IMR-90 (cell line): ENCODE results near the gene MAFG. TPM values are rescaled to one million over a fixed set of nuclear protein-coding genes. Genes with fewer than 3 reads are reported as not detected.
A peak's percentile ranks its signal among the peaks of the same experiment; 100 is the strongest.

Source experiments
- ATAC-seq: fragments of 200-7000 bp; cut with Tn5 transposase; 2 replicates; pipeline ENCODE4 v1.9.1; 2020; ENCODE audit warnings: low read depth, mild to moderate bottlenecking, moderate library complexity
- BruUV-seq: library from RNA; stranded (reverse); fragments of 400-500 nt; replicated peaks from 2 replicates; lab custom pipeline; 2021; lab: Mats Ljungman, UMichigan
- CTCF ChIA-PET: fragments of 300-600 bp; formaldehyde crosslinking; extraction: SDS; loops from one replicate; lab custom pipeline; 2021; ENCODE audit warnings: antibody characterized with exemption; lab: Yijun Ruan, JAX
- POLR2A ChIA-PET: fragments of 300-600 bp; sonication (Branson Sonifier 250); formaldehyde crosslinking; loops from one replicate; lab custom pipeline; 2022; ENCODE audit warnings: antibody characterized with exemption; ENCODE audit not compliant: unreplicated experiment; lab: Charles Lee
- DNase-seq: peaks from one replicate; pipeline ENCODE4 v3.0.0; 2013
- H2AFZ ChIP-seq: replicated peaks from 2 replicates; pipeline ENCODE3; 2013; ENCODE audit warnings: low read length, mild to moderate bottlenecking; ENCODE audit not compliant: poor library complexity
- H2AK5ac ChIP-seq: 2 replicates; pipeline ENCODE4 v1.6.1; 2013; ENCODE audit warnings: low read depth, low read length, inconsistent platforms
- H2AK9ac ChIP-seq: replicated peaks from 2 replicates; pipeline ENCODE3; 2013; ENCODE audit warnings: mild to moderate bottlenecking, low read depth, low read length, moderate library complexity; ENCODE audit not compliant: poor library complexity
- H2BK120ac ChIP-seq: 2 replicates; pipeline ENCODE4 v1.6.1; 2013; ENCODE audit warnings: low read depth, low read length, inconsistent platforms
- H2BK15ac ChIP-seq: 3 replicates; pipeline ENCODE4 v1.6.1; 2013; ENCODE audit warnings: low read depth, low read length, inconsistent platforms
- H2BK20ac ChIP-seq: 2 replicates; pipeline ENCODE4 v1.6.1; 2013; ENCODE audit warnings: low read depth, mild to moderate bottlenecking, inconsistent platforms, low read length, moderate library complexity
- H2BK5ac ChIP-seq: 2 replicates; pipeline ENCODE4 v1.6.1; 2013; ENCODE audit warnings: mild to moderate bottlenecking, low read depth, low read length, inconsistent platforms; ENCODE audit not compliant: poor library complexity, severe bottlenecking
- H3K14ac ChIP-seq: replicated peaks from 2 replicates; pipeline ENCODE4 v1.6.1; 2013; ENCODE audit warnings: low read depth, low read length, inconsistent platforms
- H3K18ac ChIP-seq: 2 replicates; pipeline ENCODE4 v1.6.1; 2013; ENCODE audit warnings: low read depth, low read length, control low read depth
- H3K23ac ChIP-seq: 2 replicates; pipeline ENCODE4 v1.6.1; 2013; ENCODE audit warnings: low read depth, low read length, inconsistent platforms
- H3K27ac ChIP-seq: 2 replicates; pipeline ENCODE4 v1.5.1; 2013; ENCODE audit warnings: mild to moderate bottlenecking, control low read depth, low read length; ENCODE audit not compliant: insufficient read depth
- H3K27me3 ChIP-seq: 2 replicates; pipeline ENCODE4 v1.6.1; 2013; ENCODE audit warnings: low read length; ENCODE audit not compliant: control insufficient read depth, insufficient read depth
- H3K36me3 ChIP-seq: 2 replicates; pipeline ENCODE4 v1.6.1; 2013; ENCODE audit warnings: low read length, mixed read lengths; ENCODE audit not compliant: control insufficient read depth, insufficient read depth
- H3K4ac ChIP-seq: 2 replicates; pipeline ENCODE4 v1.6.1; 2013; ENCODE audit warnings: low read depth, low read length, inconsistent platforms
- H3K4me1 ChIP-seq: 2 replicates; pipeline ENCODE4 v1.6.1; 2013; ENCODE audit warnings: low read length, mixed read lengths; ENCODE audit not compliant: control insufficient read depth, insufficient read depth
- H3K4me2 ChIP-seq: 2 replicates; pipeline ENCODE4 v1.6.1; 2013; ENCODE audit warnings: low read depth, mild to moderate bottlenecking, control low read depth, low read length, moderate library complexity
- H3K4me3 ChIP-seq: 2 replicates; pipeline ENCODE4 v1.5.1; 2013; ENCODE audit warnings: low read depth, mild to moderate bottlenecking, control low read depth, low read length, moderate library complexity; ENCODE audit not compliant: insufficient read depth
- H3K56ac ChIP-seq: 2 replicates; pipeline ENCODE4 v1.6.1; 2013; ENCODE audit warnings: low read length, inconsistent platforms; ENCODE audit not compliant: insufficient read depth; ENCODE audit errors: extremely low read depth
- H3K79me1 ChIP-seq, 2 experiments: 2 replicates each; pipeline ENCODE4 v1.6.1; 2013; ENCODE audit warnings: low read length in 2 of 2, inconsistent platforms in 1 of 2, low read depth in 1 of 2
- H3K9ac ChIP-seq: 2 replicates; pipeline ENCODE4 v1.6.1; 2013; ENCODE audit warnings: low read depth, low read length, control low read depth
- H3K9me1 ChIP-seq: 2 replicates; pipeline ENCODE4 v1.6.1; 2013; ENCODE audit warnings: low read length, inconsistent platforms; ENCODE audit not compliant: insufficient read depth
- H3K9me3 ChIP-seq: 2 replicates; pipeline ENCODE4 v1.6.1; 2013; ENCODE audit warnings: low read length; ENCODE audit not compliant: control insufficient read depth, insufficient read depth
- H4K20me1 ChIP-seq: 2 replicates; pipeline ENCODE4 v1.6.1; 2013; ENCODE audit warnings: low read length, inconsistent platforms; ENCODE audit not compliant: insufficient read depth
- H4K5ac ChIP-seq: 2 replicates; pipeline ENCODE4 v1.6.1; 2013; ENCODE audit warnings: mild to moderate bottlenecking, low read depth, low read length, control low read depth
- H4K8ac ChIP-seq, 2 experiments: 2 replicates each; pipeline ENCODE4 v1.6.1; 2013; ENCODE audit warnings: low read depth in 2 of 2, low read length in 2 of 2, control low read depth in 1 of 2, inconsistent platforms in 1 of 2
- H4K91ac ChIP-seq: 2 replicates; pipeline ENCODE4 v1.6.1; 2013; ENCODE audit warnings: low read depth, low read length, inconsistent platforms; ENCODE audit not compliant: insufficient read depth
- CEBPB ChIP-seq: IDR thresholded peaks from 2 replicates; pipeline ENCODE4 v1.6.1; 2012; ENCODE audit warnings: low read depth, low read length, improper control_type of control experiment
- MAZ ChIP-seq: IDR thresholded peaks from 2 replicates; pipeline ENCODE4 v1.6.1; 2012; ENCODE audit warnings: low read depth, mild to moderate bottlenecking, low read length, improper control_type of control experiment, moderate library complexity, borderline replicate concordance
- RCOR1 ChIP-seq: IDR thresholded peaks from 2 replicates; pipeline ENCODE4 v1.6.1; 2012; ENCODE audit warnings: mild to moderate bottlenecking, low read length, improper control_type of control experiment; ENCODE audit not compliant: insufficient replicate concordance
- RFX5 ChIP-seq: IDR thresholded peaks from 2 replicates; pipeline ENCODE4 v1.8.0; 2012; ENCODE audit warnings: low read depth, mild to moderate bottlenecking, low read length, moderate library complexity
- WGBS, 2 experiments: methylation state at CpG; one replicate each; pipeline versions ENCODE4 v1.1.5 to v1.1.7; 2013; ENCODE audit warnings: missing lambda C conversion rate in 2 of 2; ENCODE audit not compliant: insufficient read length in 1 of 2; ENCODE audit errors: extremely low coverage in 2 of 2; 5-methylcytosine and 5-hydroxymethylcytosine counted together
- dilution Hi-C: fragments of 300-500 bp; cut with HindIII; formaldehyde crosslinking; loops from one replicate; pipeline ENCODE4 v1.14.3; 2018; ENCODE audit warnings: low sequenced_read_pairs; ENCODE audit not compliant: unreplicated experiment
- in situ Hi-C: fragments of 300-500 bp; cut with MboI; formaldehyde crosslinking; loops from 3 replicates; pipeline ENCODE4 v1.14.3; 2019; ENCODE audit warnings: low sequenced_read_pairs, inconsistent platforms, mixed read lengths
- intact Hi-C: fragments of 100-400 bp; cut with micrococcal nuclease; formaldehyde crosslinking; loops from 2 replicates; pipeline ENCODE4 v1.10.0; 2022
- polyA plus RNA-seq, 3 experiments: library from polyadenylated mRNA; depleted of rRNA; stranded (reverse); fragments of >200 nt; gene quantifications; 2 replicates each; pipeline ENCODE4 v1.2.3, GENCODE V29; 2012; ENCODE audit warnings: low replicate concordance in 1 of 3
- total RNA-seq: library from RNA; depleted of rRNA; stranded (reverse); fragments of >200 nt; gene quantifications from 2 replicates; pipeline ENCODE4 v1.2.3, GENCODE V29; 2012; rRNA removed

MAFG gene
- total and polyA plus RNA-seq, 2 of the 4 experiments (the other 2 are of a cell fraction): 6.1 to 15.4 TPM

DNA sequence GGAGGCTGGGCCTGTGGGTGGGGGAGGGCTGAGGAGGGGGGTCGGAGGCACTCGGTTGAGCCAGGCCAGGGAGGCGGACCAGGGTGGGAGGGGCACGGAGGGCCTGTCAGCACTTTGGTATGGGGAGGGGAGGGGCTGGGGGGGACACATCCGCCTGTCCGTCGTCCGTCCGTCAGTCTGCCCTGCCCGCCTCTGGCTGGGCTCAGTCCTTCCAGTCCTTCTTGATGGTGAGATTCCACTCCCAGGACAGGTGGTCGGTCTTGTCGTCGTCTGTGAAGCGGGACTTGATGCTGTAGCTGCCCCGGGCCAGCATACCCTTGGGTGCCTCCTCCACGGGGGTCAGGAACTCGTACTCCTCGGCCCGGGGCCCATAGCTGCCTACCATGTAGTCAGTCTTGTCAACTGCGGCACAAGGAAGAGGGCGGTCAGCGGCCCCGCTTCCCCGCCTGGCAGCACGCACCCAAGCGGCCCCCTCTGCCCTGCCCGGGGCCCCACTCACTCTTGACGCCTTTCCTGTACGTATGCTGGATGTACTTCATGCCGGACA is 58.8 kb downstream of the MAFG start:
- peak; percentile 88 for DNase-seq
- Histone ChIP-seq H3K9ac (peak overlapping the region; percentile 51), H3K9me1 (peaks cover 9% of the 10 kb centered on the region; the same call in 1 of the 2 replicates), H3K14ac (peak overlapping the region; percentile 83), H2BK15ac (peak overlapping the region; percentile 8; the same call in 1 of the 3 replicates), H4K20me1 (peaks cover 55% of the 10 kb centered on the region), H3K4me1 (peaks cover 35% of the 10 kb centered on the region), H4K91ac (peak overlapping the region; percentile 52), H2AFZ (peak overlapping the region; percentile 71), H2AK9ac (peak overlapping the region; percentile 99), H3K9me3 (no peaks in the 10 kb centered on the region), H4K8ac (peak overlapping the region; percentile 23 to 51; a peak in 2 of 4 replicates), H3K4me3 (no peak overlapping the region), H3K18ac (no peak overlapping the region), H2BK5ac (peak overlapping the region; percentile 99), H3K4ac (peak overlapping the region; percentile 89), H3K79me1 (peaks cover 7 to 77% of the 10 kb centered on the region in 2 experiments; a peak in 3 of 4 replicates), H2AK5ac (peak overlapping the region; percentile 98), H3K23ac (peak overlapping the region; percentile 94), H3K27me3 (no peaks in the 10 kb centered on the region), H3K4me2 (peak overlapping the region; percentile 19), H3K36me3 (peaks cover 40% of the 10 kb centered on the region), H4K5ac (no peak overlapping the region), H2BK120ac (peak overlapping the region; percentile 14; the same call in 1 of the 2 replicates), H2BK20ac (no peak overlapping the region; the same call in 1 of the 2 replicates), H3K56ac (no peak overlapping the region), H3K27ac (peak overlapping the region; percentile 90)
- TF ChIP-seq RCOR1 (no peak), RFX5 (no peak), CEBPB (no peak), MAZ (peak; percentile 81)
- BruUV-seq: TSS peak; percentile 89
- ChIA-PET POLR2A (no interaction called here), CTCF (interaction anchor here (0.7 kb wide), 1 partner anchor 14 kb away, joined by 3 read pairs; no protein-coding TSS in a partner anchor)
- peak; percentile 38 for ATAC-seq
- 64% methylated on average over 8 of the region's 30 CpGs; no CpG with 5 or more reads in 1 of the 2 experiments for WGBS, 2 experiments
- in situ Hi-C loops: no loop called here
- intact Hi-C loops: no loop called here
- dilution Hi-C loops: no loop called here

Other genes with a start within 250 kb of the MAFG start
- gene ARL16, start 243.9 kb downstream of the MAFG start, total RNA-seq: 42.8 and 51.1 TPM in 2 replicates
- gene ARL16, start 243.9 kb downstream of the MAFG start, polyA plus RNA-seq (2012; rRNA removed): 77.9 and 83.1 TPM in 2 replicates
- gene HGS, start 243.7 kb downstream of the MAFG start, total RNA-seq: 49.4 and 52.5 TPM in 2 replicates
- gene HGS, start 243.7 kb downstream of the MAFG start, polyA plus RNA-seq (2012; rRNA removed): 137 and 169 TPM in 2 replicates
- gene MRPL12, start 224.4 kb downstream of the MAFG start, total RNA-seq: 17.2 and 17.5 TPM in 2 replicates
- 111 and 127 TPM in 2 replicates for gene MRPL12, start 224.4 kb downstream of the MAFG start, polyA plus RNA-seq (2012; rRNA removed)
- 12.2 and 14.9 TPM in 2 replicates for gene SLC25A10, start 215.5 kb downstream of the MAFG start, total RNA-seq
- 19.0 and 20.2 TPM in 2 replicates for gene SLC25A10, start 215.5 kb downstream of the MAFG start, polyA plus RNA-seq (2012; rRNA removed)
- gene GCGR, start 123.6 kb downstream of the MAFG start, total RNA-seq: not detected in 2 replicates
- not detected in 2 replicates for gene GCGR, start 123.6 kb downstream of the MAFG start, polyA plus RNA-seq (2012; rRNA removed)
- 56.5 and 58.9 TPM in 2 replicates for gene MCRIP1, start 94.4 kb downstream of the MAFG start, total RNA-seq
- gene MCRIP1, start 94.4 kb downstream of the MAFG start, polyA plus RNA-seq (2012; rRNA removed): 164 and 196 TPM in 2 replicates
- gene PPP1R27, start 92.7 kb downstream of the MAFG start, total RNA-seq: not detected in 2 replicates
- 0.20 and 0.21 TPM in 2 replicates for gene PPP1R27, start 92.7 kb downstream of the MAFG start, polyA plus RNA-seq (2012; rRNA removed)
- 917 and 932 TPM in 2 replicates for gene P4HB, start 67.2 kb downstream of the MAFG start, total RNA-seq
- 530 and 599 TPM in 2 replicates for gene P4HB, start 67.2 kb downstream of the MAFG start, polyA plus RNA-seq (2012; rRNA removed)
- 62.7 and 77.2 TPM in 2 replicates for gene ARHGDIA, start 56.4 kb downstream of the MAFG start, total RNA-seq
- 324 and 362 TPM in 2 replicates for gene ARHGDIA, start 56.4 kb downstream of the MAFG start, polyA plus RNA-seq (2012; rRNA removed)
- 144 and 159 TPM in 2 replicates for gene ALYREF, start 36.1 kb downstream of the MAFG start, total RNA-seq
- gene ALYREF, start 36.1 kb downstream of the MAFG start, polyA plus RNA-seq (2012; rRNA removed): 88.6 and 112 TPM in 2 replicates
- 183 and 242 TPM in 2 replicates for gene ANAPC11, start 36.0 kb downstream of the MAFG start, total RNA-seq
- gene ANAPC11, start 36.0 kb downstream of the MAFG start, polyA plus RNA-seq (2012; rRNA removed): 387 and 508 TPM in 2 replicates
- gene NPB, start 25.5 kb downstream of the MAFG start, total RNA-seq: under 0.01 TPM in 1 of 2 replicates, not detected in the other
- 0.51 and 1.2 TPM in 2 replicates for gene NPB, start 25.5 kb downstream of the MAFG start, polyA plus RNA-seq (2012; rRNA removed)
- gene PCYT2, start 16.3 kb downstream of the MAFG start, total RNA-seq: 31.9 and 37.3 TPM in 2 replicates
- 38.5 and 43.0 TPM in 2 replicates for gene PCYT2, start 16.3 kb downstream of the MAFG start, polyA plus RNA-seq (2012; rRNA removed)
- 13.9 and 14.5 TPM in 2 replicates for gene SIRT7, start 9.6 kb downstream of the MAFG start, total RNA-seq
- gene SIRT7, start 9.6 kb downstream of the MAFG start, polyA plus RNA-seq (2012; rRNA removed): 19.8 and 20.5 TPM in 2 replicates
- 95.0 and 115 TPM in 2 replicates for gene PYCR1, start 9.6 kb upstream of the MAFG start, total RNA-seq
- 177 and 181 TPM in 2 replicates for gene PYCR1, start 9.6 kb upstream of the MAFG start, polyA plus RNA-seq (2012; rRNA removed)
- not detected in 2 replicates for gene MYADML2, start 19.5 kb upstream of the MAFG start, total RNA-seq
- not detected in 2 replicates for gene MYADML2, start 19.5 kb upstream of the MAFG start, polyA plus RNA-seq (2012; rRNA removed)
- gene NOTUM, start 33.5 kb upstream of the MAFG start, total RNA-seq: not detected in 2 replicates
- 0.05 and 0.06 TPM in 2 replicates for gene NOTUM, start 33.5 kb upstream of the MAFG start, polyA plus RNA-seq (2012; rRNA removed)
- 7.2 and 8.3 TPM in 2 replicates for gene ASPSCR1, start 49.9 kb upstream of the MAFG start, total RNA-seq
- gene ASPSCR1, start 49.9 kb upstream of the MAFG start, polyA plus RNA-seq (2012; rRNA removed): 17.2 and 26.0 TPM in 2 replicates
- 44.8 and 45.3 TPM in 2 replicates for gene CENPX, start 95.1 kb upstream of the MAFG start, total RNA-seq
- 86.8 and 100 TPM in 2 replicates for gene CENPX, start 95.1 kb upstream of the MAFG start, polyA plus RNA-seq (2012; rRNA removed)
- 7.2 and 7.8 TPM in 2 replicates for gene LRRC45, start 95.6 kb upstream of the MAFG start, total RNA-seq
- gene LRRC45, start 95.6 kb upstream of the MAFG start, polyA plus RNA-seq (2012; rRNA removed): 10.2 and 10.9 TPM in 2 replicates
- gene RAC3, start 103.9 kb upstream of the MAFG start, total RNA-seq: 5.7 and 7.2 TPM in 2 replicates
- gene RAC3, start 103.9 kb upstream of the MAFG start, polyA plus RNA-seq (2012; rRNA removed): 23.4 and 32.0 TPM in 2 replicates
- 36.6 and 36.9 TPM in 2 replicates for gene DCXR, start 110.0 kb upstream of the MAFG start, total RNA-seq
- 129 and 139 TPM in 2 replicates for gene DCXR, start 110.0 kb upstream of the MAFG start, polyA plus RNA-seq (2012; rRNA removed)
- 6.8 and 8.6 TPM in 2 replicates for gene RFNG, start 124.1 kb upstream of the MAFG start, total RNA-seq
- gene RFNG, start 124.1 kb upstream of the MAFG start, polyA plus RNA-seq (2012; rRNA removed): 47.3 and 51.1 TPM in 2 replicates
- gene GPS1, start 124.2 kb upstream of the MAFG start, total RNA-seq: 177 and 181 TPM in 2 replicates
- 157 and 168 TPM in 2 replicates for gene GPS1, start 124.2 kb upstream of the MAFG start, polyA plus RNA-seq (2012; rRNA removed)
- gene DUS1L, start 138.1 kb upstream of the MAFG start, total RNA-seq: 26.9 and 29.0 TPM in 2 replicates
- 76.9 and 95.3 TPM in 2 replicates for gene DUS1L, start 138.1 kb upstream of the MAFG start, polyA plus RNA-seq (2012; rRNA removed)
- 12.4 and 15.3 TPM in 2 replicates for gene FASN, start 170.5 kb upstream of the MAFG start, total RNA-seq
- gene FASN, start 170.5 kb upstream of the MAFG start, polyA plus RNA-seq (2012; rRNA removed): 56.0 and 68.5 TPM in 2 replicates